ENCODE measurements around the gene PRR15.

PRR15 gene

GRCh38 chr7:29611941-29612544, 48.4 kb downstream of the PRR15 start:
- DNase-seq: no peak

GRCh38 chr7:29612596-29612995, 49.0 kb downstream of the PRR15 start:
- DNase-seq: no peak

GRCh38 chr7:29613100-29613499, 49.5 kb downstream of the PRR15 start:
- DNase-seq: no peak

DNA sequence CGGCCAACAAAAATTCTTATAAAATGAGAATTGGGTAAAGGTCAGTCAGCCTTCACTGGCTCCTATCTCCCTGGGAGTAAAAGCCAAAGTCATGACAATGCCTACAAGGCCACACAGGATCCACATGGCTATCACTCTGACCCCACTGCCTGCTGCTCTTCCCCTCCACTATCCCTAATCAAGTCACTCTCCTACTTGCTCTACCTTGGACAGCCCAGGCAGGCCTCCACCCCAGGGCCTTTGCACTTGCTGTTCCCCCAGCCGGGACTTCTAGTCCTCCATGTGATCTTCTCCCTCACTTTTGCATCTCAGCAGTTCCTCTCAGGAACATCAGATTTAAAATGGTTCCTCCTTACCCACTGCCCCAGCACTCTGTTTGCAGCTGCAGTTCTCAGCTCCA, 50.6 kb downstream of the PRR15 start:
- DNase-seq: no peak
